Fibroblast of lung (primary cell): ENCODE data around the gene NDUFS8. TPM values are rescaled to one million over a fixed set of nuclear protein-coding genes. Genes with fewer than 3 reads are reported as not detected.

Experiments
- DNase-seq, 2 donors: peaks; one replicate each; pipeline versions ENCODE4 v3.0.0 to v3.0.0-alpha.2; 2010; ENCODE audit warnings: low read depth in 2 of 2
- H2AFZ ChIP-seq: 2 replicates; pipeline ENCODE4 v1.5.1; 2012; ENCODE audit warnings: low read length, control low read depth, inconsistent platforms
- H3K27ac ChIP-seq: 2 replicates; pipeline ENCODE4 v1.5.1; 2011; ENCODE audit warnings: low read length, control low read depth; ENCODE audit not compliant: insufficient read depth
- H3K27me3 ChIP-seq: 2 replicates; pipeline ENCODE4 v1.5.1; 2011; ENCODE audit warnings: mild to moderate bottlenecking, low read length; ENCODE audit not compliant: control insufficient read depth, insufficient read depth
- H3K36me3 ChIP-seq: 2 replicates; pipeline ENCODE4 v1.5.1; 2011; ENCODE audit warnings: low read length; ENCODE audit not compliant: control insufficient read depth, insufficient read depth
- H3K4me1 ChIP-seq: 2 replicates; pipeline ENCODE4 v1.5.1; 2011; ENCODE audit warnings: low read length; ENCODE audit not compliant: control insufficient read depth, insufficient read depth; ENCODE audit errors: extremely low read depth
- H3K4me2 ChIP-seq: 2 replicates; pipeline ENCODE4 v1.5.1; 2011; ENCODE audit warnings: low read length, control low read depth; ENCODE audit not compliant: insufficient read depth; ENCODE audit errors: extremely low read depth
- H3K4me3 ChIP-seq, 4 experiments: fragments of 200-600 bp in 1 of 4; sonication (generic) in 1 of 4; replicated peaks in 1 of 4; 2 replicates each; pipeline ENCODE4 v1.5.1; 2011 to 2016; ENCODE audit warnings: low read length in 4 of 4, low read depth in 3 of 4, mild to moderate bottlenecking in 3 of 4, control low read depth in 2 of 4, inconsistent platforms in 1 of 4, mixed read lengths in 1 of 4; ENCODE audit not compliant: insufficient read depth in 1 of 4; ENCODE audit errors: control extremely low read depth in 1 of 4
- H3K79me2 ChIP-seq: 2 replicates; pipeline ENCODE4 v1.5.1; 2012; ENCODE audit warnings: mild to moderate bottlenecking, low read length, inconsistent platforms; ENCODE audit not compliant: control insufficient read depth, insufficient read depth
- H3K9ac ChIP-seq: 2 replicates; pipeline ENCODE4 v1.5.1; 2011; ENCODE audit warnings: mild to moderate bottlenecking, low read length, control low read depth; ENCODE audit not compliant: insufficient read depth
- H3K9me3 ChIP-seq: 2 replicates; pipeline ENCODE4 v1.5.1; 2012; ENCODE audit warnings: low read depth, low read length; ENCODE audit not compliant: control insufficient read depth, insufficient read depth
- H4K20me1 ChIP-seq: 2 replicates; pipeline ENCODE4 v1.5.1; 2011; ENCODE audit warnings: low read length; ENCODE audit not compliant: control insufficient read depth, insufficient read depth; ENCODE audit errors: extremely low read depth
- EZH2 ChIP-seq: IDR thresholded peaks from 2 replicates; pipeline ENCODE4 v1.5.1; 2012; ENCODE audit warnings: low read length, control low read depth, mild to moderate bottlenecking; ENCODE audit errors: missing control alignments
- polyA plus RNA-seq, 2 donors: library from polyadenylated mRNA; depleted of rRNA in 1 of 2; stranded (reverse) in 1 of 2; unstranded in 1 of 2; fragments of >200 nt; gene quantifications; 2 replicates each; pipeline ENCODE4 v1.2.1, GENCODE V29; 2011 to 2012; ENCODE audit warnings: missing spikeins in 1 of 2
- total RNA-seq: library from RNA; depleted of rRNA; stranded (reverse); fragments of >200 nt; gene quantifications from 2 replicates; pipeline ENCODE4 v1.2.1, GENCODE V29; 2014
- TF ChIP-seq, protein P1 (sequence below), 2 donors: IDR thresholded peaks in 1 of 2; conservative IDR thresholded peaks in 1 of 2; 1 replicate in 1 of 2; 2 replicates in 1 of 2; pipeline ENCODE4 v1.5.1; 2011 to 2012; ENCODE audit warnings: low read length in 2 of 2, control low read depth in 1 of 2, inconsistent platforms in 1 of 2, low read depth in 1 of 2, mild to moderate bottlenecking in 1 of 2

The NDUFS8 gene
- total and polyA plus RNA-seq, 2 donors (not counting 1 experiment from before 2014, with no cell fraction given): 36.3 to 148 TPM

DNA sequence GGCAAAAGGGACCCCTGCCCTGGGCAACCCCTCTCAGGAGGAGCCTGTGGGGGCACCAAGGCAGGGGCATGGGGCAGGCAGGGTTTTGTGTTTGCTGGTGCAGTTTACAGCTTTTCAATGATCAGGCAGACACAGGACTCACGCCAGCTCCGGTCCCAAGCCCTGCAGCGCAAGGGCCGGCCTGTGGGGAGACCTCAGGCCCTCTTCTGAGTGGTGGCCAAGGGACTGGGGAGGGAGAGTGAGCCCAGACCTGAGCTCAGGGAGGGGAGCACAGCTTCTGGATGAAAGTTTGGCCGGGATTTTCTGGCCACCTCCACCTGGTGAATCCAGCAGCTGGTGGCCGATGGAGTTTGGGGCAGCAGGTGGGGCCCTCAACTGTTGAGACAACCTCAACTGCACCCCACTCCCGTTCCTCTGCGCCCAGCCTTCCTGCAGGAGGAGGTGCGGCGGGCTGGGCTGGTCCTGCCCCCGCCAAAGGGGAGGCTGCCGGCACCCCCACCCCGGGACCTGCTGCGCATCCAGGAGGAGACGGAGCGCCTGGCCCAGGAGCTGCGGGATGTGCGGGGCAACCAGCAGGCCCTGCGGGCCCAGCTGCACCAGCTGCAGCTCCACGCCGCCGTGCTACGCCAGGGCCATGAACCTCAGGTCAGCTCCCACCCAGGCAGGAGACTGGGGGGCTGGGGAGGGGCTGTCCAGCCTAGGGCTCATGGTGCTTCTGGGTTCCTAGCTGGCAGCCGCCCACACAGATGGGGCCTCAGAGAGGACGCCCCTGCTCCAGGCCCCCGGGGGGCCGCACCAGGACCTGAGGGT, 11.9 kb downstream of the NDUFS8 start:
- no peak overlapping the region for H3K27ac ChIP-seq
- peaks cover 28% of the 10 kb centered on the region for H3K36me3 ChIP-seq

DNA sequence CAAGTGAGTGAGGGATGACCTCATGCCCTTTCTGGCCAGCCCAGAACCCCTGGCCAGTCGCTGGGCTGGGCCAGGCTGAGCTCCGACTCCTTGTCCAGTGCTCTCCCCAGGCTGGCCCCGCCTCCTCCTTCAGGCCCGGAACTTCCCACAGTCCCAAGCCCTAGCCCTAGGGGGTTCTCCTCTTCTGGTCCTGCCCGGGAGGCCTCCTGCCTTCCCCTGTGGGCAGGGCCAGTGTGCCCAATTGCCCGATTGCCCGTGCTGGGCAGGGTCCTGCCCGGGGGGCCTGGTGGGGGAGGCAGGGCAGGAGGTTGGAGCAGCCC, 12.5 kb downstream of the NDUFS8 start:
- H3K4me2 ChIP-seq: no peak overlapping the region

More for the DNA sequence above, 11.9 kb downstream of the NDUFS8 start:
- peaks cover 8% of the 10 kb centered on the region for H3K4me1 ChIP-seq
- no peaks in the 10 kb centered on the region for H3K9me3 ChIP-seq
- H3K79me2 ChIP-seq: peaks cover 26% of the 10 kb centered on the region
- DNase-seq: no peak
- H3K9ac ChIP-seq: no peak overlapping the region
- no peak overlapping the region for H3K4me3 ChIP-seq
- no peaks in the 10 kb centered on the region for H3K27me3 ChIP-seq
- H3K4me2 ChIP-seq: no peak overlapping the region
- no peak overlapping the region for H2AFZ ChIP-seq
- TF ChIP-seq, protein P1, sequence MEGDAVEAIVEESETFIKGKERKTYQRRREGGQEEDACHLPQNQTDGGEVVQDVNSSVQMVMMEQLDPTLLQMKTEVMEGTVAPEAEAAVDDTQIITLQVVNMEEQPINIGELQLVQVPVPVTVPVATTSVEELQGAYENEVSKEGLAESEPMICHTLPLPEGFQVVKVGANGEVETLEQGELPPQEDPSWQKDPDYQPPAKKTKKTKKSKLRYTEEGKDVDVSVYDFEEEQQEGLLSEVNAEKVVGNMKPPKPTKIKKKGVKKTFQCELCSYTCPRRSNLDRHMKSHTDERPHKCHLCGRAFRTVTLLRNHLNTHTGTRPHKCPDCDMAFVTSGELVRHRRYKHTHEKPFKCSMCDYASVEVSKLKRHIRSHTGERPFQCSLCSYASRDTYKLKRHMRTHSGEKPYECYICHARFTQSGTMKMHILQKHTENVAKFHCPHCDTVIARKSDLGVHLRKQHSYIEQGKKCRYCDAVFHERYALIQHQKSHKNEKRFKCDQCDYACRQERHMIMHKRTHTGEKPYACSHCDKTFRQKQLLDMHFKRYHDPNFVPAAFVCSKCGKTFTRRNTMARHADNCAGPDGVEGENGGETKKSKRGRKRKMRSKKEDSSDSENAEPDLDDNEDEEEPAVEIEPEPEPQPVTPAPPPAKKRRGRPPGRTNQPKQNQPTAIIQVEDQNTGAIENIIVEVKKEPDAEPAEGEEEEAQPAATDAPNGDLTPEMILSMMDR (conservative IDR thresholded peaks at IDR 0.05 in 1 of 2, IDR thresholded peaks at IDR 0.05 in 1 of 2; ENCODE audit: low read depth in 1 of 2, low read length in 2 of 2): no peak
- no peak for TF ChIP-seq EZH2
- H4K20me1 ChIP-seq: no peaks in the 10 kb centered on the region

DNA sequence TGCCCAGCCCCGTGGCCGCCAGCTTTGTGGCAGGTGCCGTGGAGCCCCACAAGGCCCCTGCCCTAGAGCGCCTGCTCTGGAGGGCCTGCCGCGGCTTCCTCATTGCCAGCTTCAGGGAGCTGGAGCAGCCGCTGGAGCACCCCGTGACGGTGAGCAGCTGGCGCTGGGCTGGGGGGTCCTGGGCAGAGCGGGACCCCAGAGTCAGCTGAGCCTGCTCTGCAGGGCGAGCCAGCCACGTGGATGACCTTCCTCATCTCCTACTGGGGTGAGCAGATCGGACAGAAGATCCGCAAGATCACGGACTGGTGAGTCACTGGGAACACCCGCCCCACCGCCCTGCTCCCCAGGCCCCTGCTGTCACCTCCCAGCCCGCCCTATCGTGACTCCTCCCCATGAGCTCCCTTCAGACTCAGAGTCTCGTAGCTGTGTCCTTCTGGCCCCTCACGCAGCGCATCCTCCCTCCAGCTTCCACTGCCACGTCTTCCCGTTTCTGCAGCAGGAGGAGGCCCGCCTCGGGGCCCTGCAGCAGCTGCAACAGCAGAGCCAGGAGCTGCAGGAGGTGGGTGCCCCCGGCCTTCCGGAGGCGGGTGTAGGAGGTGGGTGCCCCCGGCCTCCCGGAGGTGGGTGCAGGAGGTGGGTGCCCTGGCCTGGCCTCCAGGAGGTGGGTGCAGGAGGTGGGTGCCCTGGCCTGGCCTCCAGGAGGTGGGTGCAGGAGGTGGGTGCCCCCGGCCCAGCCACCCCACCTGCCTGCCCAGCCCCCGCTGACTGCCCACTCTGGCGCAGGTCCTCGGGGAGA, 13.1 kb downstream of the NDUFS8 start:
- Histone ChIP-seq H3K4me1 (peaks cover 3% of the 10 kb centered on the region), H3K36me3 (peaks cover 34% of the 10 kb centered on the region), H3K27ac (no peak overlapping the region), H3K27me3 (no peaks in the 10 kb centered on the region), H3K9ac (no peak overlapping the region), H2AFZ (no peak overlapping the region), H4K20me1 (no peaks in the 10 kb centered on the region), H3K79me2 (peaks cover 26% of the 10 kb centered on the region), H3K4me3 (no peak overlapping the region), H3K4me2 (no peak overlapping the region), H3K9me3 (no peaks in the 10 kb centered on the region)
- DNase-seq: peak; percentile 47 to 70
- TF ChIP-seq, protein P1 (conservative IDR thresholded peaks at IDR 0.05 in 1 of 2, IDR thresholded peaks at IDR 0.05 in 1 of 2; ENCODE audit: low read depth in 1 of 2, low read length in 2 of 2): no peak
- TF ChIP-seq EZH2: no peak

More for the DNA sequence above, 12.5 kb downstream of the NDUFS8 start:
- H3K4me3 ChIP-seq: no peak overlapping the region
- TF ChIP-seq, protein P1 (conservative IDR thresholded peaks at IDR 0.05 in 1 of 2, IDR thresholded peaks at IDR 0.05 in 1 of 2; ENCODE audit: low read depth in 1 of 2, low read length in 2 of 2): no peak
- TF ChIP-seq EZH2: no peak
- no peaks in the 10 kb centered on the region for H3K27me3 ChIP-seq
- no peaks in the 10 kb centered on the region for H3K9me3 ChIP-seq
- no peaks in the 10 kb centered on the region for H4K20me1 ChIP-seq
- no peak for DNase-seq
- peaks cover 26% of the 10 kb centered on the region for H3K79me2 ChIP-seq
- no peak overlapping the region for H2AFZ ChIP-seq
- no peak overlapping the region for H3K9ac ChIP-seq
- H3K36me3 ChIP-seq: peaks cover 32% of the 10 kb centered on the region
- no peak overlapping the region for H3K27ac ChIP-seq
- peaks cover 8% of the 10 kb centered on the region for H3K4me1 ChIP-seq
